Uterus (tissue), 2 donors: ENCODE measurements around the gene LHFPL6.

ENCODE experiments used
- CTCF ChIP-seq, 4 experiments: fragments of 200-600 bp in 2 of 4; fragments of 450-650 bp in 2 of 4; sonication (generic) in 2 of 4; IDR thresholded peaks; one replicate each; pipeline ENCODE4 v1.5.1; 2016 to 2019; ENCODE audit warnings: antibody characterized with exemption in 4 of 4, mild to moderate bottlenecking in 2 of 4, moderate library complexity in 1 of 4
- POLR2A ChIP-seq, 2 donors: fragments of 450-650 bp; IDR thresholded peaks; one replicate each; pipeline ENCODE4 v1.6.1; 2016; ENCODE audit warnings: antibody characterized with exemption in 2 of 2, mild to moderate bottlenecking in 1 of 2, moderate library complexity in 1 of 2

GRCh38 chr13:39580881-39581575, 22.0 kb downstream of the LHFPL6 start:
- TF ChIP-seq POLR2A (IDR thresholded peaks at IDR 0.05) (no peak), CTCF (IDR thresholded peaks at IDR 0.05) (no peak)
